NCI-H82 treated with DMSO at 0.1 percent for 48 hours (cell line): ENCODE measurements around the gene BRSK1.

Experiments
- DNase-seq: peaks from one replicate; lab custom pipeline; 2025; ENCODE audit not compliant: unreplicated experiment; lab: John Stamatoyannopoulos, UW

The BRSK1 gene

GRCh38 chr19:55304279-55304978, 20.6 kb downstream of the BRSK1 start:
- peak; percentile 25 for DNase-seq

- DNase-seq, result no peak
Measured at GRCh38 chr19:55304980-55305379, 21.2 kb downstream of the BRSK1 start.

- peak; percentile 37 for DNase-seq
Measured at GRCh38 chr19:55305491-55305890, 21.7 kb downstream of the BRSK1 start.

GRCh38 chr19:55305983-55306562, 22.3 kb downstream of the BRSK1 start:
- no peak for DNase-seq

- no peak for DNase-seq
Measured at GRCh38 chr19:55306712-55307111, 22.9 kb downstream of the BRSK1 start.

- no peak for DNase-seq
Measured at GRCh38 chr19:55308281-55308680, 24.5 kb downstream of the BRSK1 start.

GRCh38 chr19:55309448-55309847, 25.7 kb downstream of the BRSK1 start:
- DNase-seq, result peak; percentile 9

GRCh38 chr19:55310498-55310897, 26.7 kb downstream of the BRSK1 start:
- DNase-seq, result no peak

GRCh38 chr19:55311397-55311796, 27.6 kb downstream of the BRSK1 start:
- DNase-seq, result no peak

GRCh38 chr19:55311797-55312196, 28.0 kb downstream of the BRSK1 start:
- no peak for DNase-seq

- no peak for DNase-seq
Measured at GRCh38 chr19:55312621-55313512, 29.1 kb downstream of the BRSK1 start.

- no peak for DNase-seq
Measured at GRCh38 chr19:55314396-55314795, 30.6 kb downstream of the BRSK1 start.

GRCh38 chr19:55315956-55316525, 32.2 kb downstream of the BRSK1 start:
- no peak for DNase-seq

GRCh38 chr19:55316646-55317045, 32.8 kb downstream of the BRSK1 start:
- DNase-seq, result no peak

- no peak for DNase-seq
Measured at GRCh38 chr19:55319785-55320184, 36.0 kb downstream of the BRSK1 start.

GRCh38 chr19:55320844-55321419, 37.1 kb downstream of the BRSK1 start:
- DNase-seq, result no peak

- DNase-seq, result no peak
Measured at GRCh38 chr19:55321466-55322137, 37.8 kb downstream of the BRSK1 start.

- no peak for DNase-seq
Measured at GRCh38 chr19:55322204-55322885, 38.5 kb downstream of the BRSK1 start.

GRCh38 chr19:55324662-55325061, 40.9 kb downstream of the BRSK1 start:
- DNase-seq, result no peak

GRCh38 chr19:55325172-55325571, 41.4 kb downstream of the BRSK1 start, which contains the start of gene TMEM150B:
Gene TMEM150B (minus strand): TSS chr19:55325341. CDS start chr19:55321036, 4,305 bp downstream.
- DNase-seq, result no peak
